HepG2 (cell line): ENCODE data around the gene FKBP5. TPM values are rescaled to one million over a fixed set of nuclear protein-coding genes. Genes with fewer than 3 reads are reported as not detected.

ENCODE experiments used
- GLI4 ChIP-seq: sonication (generic); formaldehyde crosslinking; IDR thresholded peaks from 2 replicates; pipeline ENCODE4 v1.5.1; 2020; ENCODE audit warnings: missing genetic modification reagents, mild to moderate bottlenecking, moderate library complexity, borderline replicate concordance
- HDAC2 ChIP-seq: sonication (generic); formaldehyde crosslinking; IDR thresholded peaks from 2 replicates; pipeline ENCODE4 v1.4.0; 2020; ENCODE audit warnings: missing genetic modification reagents
- HNRNPK ChIP-seq: fragments of 200-400 bp; formaldehyde crosslinking; IDR thresholded peaks from 2 replicates; pipeline ENCODE4 v1.6.1; 2018; ENCODE audit warnings: low read length, low read depth, moderate library complexity, mild to moderate bottlenecking; ENCODE audit not compliant: poor library complexity, severe bottlenecking
- PAWR ChIP-seq: sonication (generic); formaldehyde crosslinking; IDR thresholded peaks from 2 replicates; pipeline ENCODE4 v1.4.0; 2020; ENCODE audit warnings: missing genetic modification reagents, mild to moderate bottlenecking, borderline replicate concordance
- PRDM15 ChIP-seq: sonication (generic); formaldehyde crosslinking; IDR thresholded peaks from 2 replicates; pipeline ENCODE4 v1.4.0; 2020; ENCODE audit warnings: missing genetic modification reagents
- SMARCE1 ChIP-seq: fragments of 450-650 bp; IDR thresholded peaks from 2 replicates; pipeline ENCODE4 v1.6.1; 2017; ENCODE audit warnings: borderline replicate concordance
- SUZ12 ChIP-seq: fragments of 150-350 bp; IDR thresholded peaks from 2 replicates; pipeline ENCODE4 v1.6.1; 2014; ENCODE audit warnings: low read depth, low read length
- THRA ChIP-seq: sonication (generic); formaldehyde crosslinking; IDR thresholded peaks from 2 replicates; pipeline ENCODE4 v1.4.0; 2020; ENCODE audit warnings: missing genetic modification reagents, borderline replicate concordance
- THYN1 ChIP-seq: sonication (generic); formaldehyde crosslinking; IDR thresholded peaks from 2 replicates; pipeline ENCODE4 v1.8.1; 2023; ENCODE audit warnings: low read depth, mild to moderate bottlenecking, moderate library complexity, missing genetic modification reagents, borderline replicate concordance
- ZNF160 ChIP-seq: sonication (generic); formaldehyde crosslinking; IDR thresholded peaks from 2 replicates; pipeline ENCODE4 v1.8.0; 2022; ENCODE audit warnings: mild to moderate bottlenecking, inconsistent platforms, missing genetic modification reagents
- ZNF17 ChIP-seq: sonication (generic); formaldehyde crosslinking; IDR thresholded peaks from 2 replicates; pipeline ENCODE4 v1.5.0; 2020; ENCODE audit warnings: mild to moderate bottlenecking, missing genetic modification reagents
- ZNF282 ChIP-seq: fragments of 450-650 bp; IDR thresholded peaks from 2 replicates; pipeline ENCODE4 v1.6.1; 2018; ENCODE audit not compliant: partially characterized antibody
- ZNF569 ChIP-seq: sonication (generic); formaldehyde crosslinking; IDR thresholded peaks from 2 replicates; pipeline ENCODE4 v1.5.0; 2020; ENCODE audit warnings: mild to moderate bottlenecking, missing genetic modification reagents, moderate library complexity, borderline replicate concordance
- ZNF619 ChIP-seq: sonication (generic); formaldehyde crosslinking; IDR thresholded peaks from 2 replicates; pipeline ENCODE4 v1.4.0; 2020; ENCODE audit warnings: mild to moderate bottlenecking, missing genetic modification reagents
- ZNF720 ChIP-seq: sonication (generic); formaldehyde crosslinking; IDR thresholded peaks from 2 replicates; pipeline ENCODE4 v1.4.0; 2020; ENCODE audit warnings: missing genetic modification reagents
- ZNF75D ChIP-seq: sonication (generic); formaldehyde crosslinking; IDR thresholded peaks from 2 replicates; pipeline ENCODE4 v1.8.1; 2023; ENCODE audit warnings: missing genetic modification reagents, mild to moderate bottlenecking, borderline replicate concordance
- ZNF768 ChIP-seq: sonication (generic); formaldehyde crosslinking; IDR thresholded peaks from 2 replicates; pipeline ENCODE4 v1.4.0; 2020; ENCODE audit warnings: missing genetic modification reagents
- ZXDC ChIP-seq: sonication (generic); formaldehyde crosslinking; IDR thresholded peaks from 2 replicates; pipeline ENCODE4 v1.5.0; 2020; ENCODE audit warnings: mild to moderate bottlenecking, missing genetic modification reagents
- polyA plus RNA-seq, 8 experiments: library from polyadenylated mRNA; depleted of rRNA in 3 of 8; stranded (reverse) in 7 of 8; unstranded in 1 of 8; fragments of >200 nt; fragmentation: Illumina TruSeq in 4 of 8; extraction: Trizol in 4 of 8; gene quantifications; 2 replicates each; pipeline versions ENCODE4 v1.2.1 to v1.2.3, GENCODE V29; 2011 to 2016; ENCODE audit warnings: low read depth in 4 of 8, missing spikeins in 1 of 8, mixed read lengths in 1 of 8; ENCODE audit not compliant: insufficient read depth in 1 of 8
- total RNA-seq, 5 experiments: library from RNA; depleted of rRNA; stranded (reverse); fragments of >200 nt; fragmentation: Illumina TruSeq; extraction: Trizol; gene quantifications; 2 replicates each; pipeline ENCODE4 v1.2.3, GENCODE V29; 2016; ENCODE audit warnings: low read depth in 1 of 5

Gene FKBP5
- total and polyA plus RNA-seq, 2 of the 13 experiments (the other 11 are each of a cell fraction or from before 2014, with no cell fraction given) = 8.0 to 17.4 TPM

GRCh38 chr6:35687658-35688604, 784 bp downstream of the FKBP5 start (continued):
- TF ChIP-seq PRDM15 (CRISPR knock-in tag) (no peak; the same call in 1 of the 2 replicates), ZNF569 (CRISPR knock-in tag) (no peak), ZNF720 (CRISPR knock-in tag) (no peak), ZXDC (CRISPR knock-in tag) (no peak), SUZ12 (no peak), THYN1 (CRISPR knock-in tag) (no peak), HNRNPK (no peak), SMARCE1 (no peak), ZNF75D (CRISPR knock-in tag) (no peak), ZNF768 (CRISPR knock-in tag) (peak; percentile 62), ZNF17 (CRISPR knock-in tag) (no peak), THRA (no peak), ZNF160 (CRISPR knock-in tag) (no peak), ZNF619 (CRISPR knock-in tag) (0 out of 2 replicates have a peak, but pooled peaks have one; percentile 70), GLI4 (CRISPR knock-in tag) (peak; percentile 80; the same call in 1 of the 2 replicates), ZNF282 (no peak), PAWR (CRISPR knock-in tag) (no peak), HDAC2 (CRISPR knock-in tag) (no peak)
